Inferior parietal cortex (tissue), 1 donor: Measurements from ENCODE around the gene WDR87.
"Not testable (repeated sequence)": the region's sequence is repeated elsewhere in the genome, so short reads cannot be mapped to it uniquely, and the experiment has no call there.

Experiments
- DNase-seq: peaks from one replicate; pipeline ENCODE4 v3.0.0-alpha.2; 2016; ENCODE audit errors: extremely low spot score

Gene WDR87

DNA sequence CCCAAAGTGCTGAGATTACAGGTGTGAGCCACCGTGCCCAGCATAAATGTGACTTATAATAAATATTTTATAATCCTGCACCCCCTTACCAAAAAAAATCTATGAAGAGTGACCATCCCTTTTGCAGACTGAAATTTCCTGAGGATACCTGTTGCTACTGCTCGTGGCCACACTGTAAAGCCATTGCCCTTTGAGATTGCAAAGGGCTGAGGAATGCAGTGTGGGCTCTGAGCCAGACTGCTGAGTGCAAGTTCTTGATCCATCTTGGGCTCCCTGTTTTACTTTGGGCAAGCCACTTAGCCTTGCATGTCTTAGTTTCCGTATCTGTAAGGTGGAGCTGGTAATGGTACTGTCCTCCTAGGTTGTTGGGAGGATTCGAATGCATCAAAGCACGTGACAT is 24.0 kb upstream of the WDR87 start:
- no peak for DNase-seq

- no peak for DNase-seq
Measured at GRCh38 chr19:37929355-37929923, 23.0 kb upstream of the WDR87 start.

DNA sequence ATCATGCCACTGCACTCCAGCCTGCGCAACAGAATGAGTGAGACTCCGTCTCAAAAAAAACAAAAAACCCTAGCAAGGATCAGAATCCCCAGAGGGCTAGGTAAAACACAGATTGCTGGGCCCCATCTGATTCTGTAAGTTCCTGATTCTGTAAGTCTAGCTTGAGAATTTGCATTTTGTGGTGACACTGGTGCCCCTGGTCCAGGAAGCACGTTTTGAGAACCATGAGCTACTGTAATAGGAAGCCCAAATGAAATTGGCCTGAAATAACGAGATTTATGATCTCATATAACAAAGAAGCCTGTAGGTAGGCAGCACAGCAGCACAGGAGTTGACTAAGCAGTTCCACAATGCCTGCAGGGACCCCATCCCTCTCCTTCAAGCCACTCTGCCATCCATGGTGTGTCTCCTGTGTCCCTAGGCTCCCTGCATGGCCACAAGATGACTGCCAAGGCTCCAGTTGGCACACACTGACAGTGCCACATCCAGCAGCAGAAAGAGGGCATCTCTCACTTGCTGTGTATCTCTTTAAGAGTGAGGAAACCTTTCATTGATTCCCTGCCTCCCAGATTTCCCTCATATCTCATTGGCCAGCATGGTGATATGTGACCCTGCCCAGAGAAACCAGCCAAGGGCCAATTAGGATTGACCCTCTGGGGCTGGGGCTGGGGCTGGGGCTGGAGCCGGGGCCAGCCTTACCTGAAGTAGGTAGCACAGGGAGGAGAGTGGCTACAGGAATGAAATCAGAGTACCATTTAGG is 22.3 kb upstream of the WDR87 start:
- DNase-seq: no peak

DNA sequence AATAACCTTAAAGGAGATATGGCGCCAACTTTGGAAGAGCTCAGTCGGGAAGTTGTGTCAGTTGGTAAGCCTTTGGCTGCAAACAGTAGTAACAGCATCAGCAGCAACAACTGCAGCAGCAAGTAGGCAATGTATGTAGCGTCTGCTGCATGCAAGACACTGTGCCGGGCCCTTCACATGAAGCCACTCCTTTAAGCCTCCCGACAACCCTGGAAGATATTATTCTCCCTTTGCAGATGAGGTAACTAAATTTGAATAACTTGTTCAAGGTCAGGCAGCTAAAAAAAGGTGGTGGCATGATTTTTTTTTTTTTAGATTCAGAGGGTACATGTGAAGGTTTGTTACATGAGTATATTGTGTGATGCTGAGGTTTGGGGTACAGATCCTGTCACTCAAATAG is 20.3 kb upstream of the WDR87 start:
- no peak for DNase-seq

DNA sequence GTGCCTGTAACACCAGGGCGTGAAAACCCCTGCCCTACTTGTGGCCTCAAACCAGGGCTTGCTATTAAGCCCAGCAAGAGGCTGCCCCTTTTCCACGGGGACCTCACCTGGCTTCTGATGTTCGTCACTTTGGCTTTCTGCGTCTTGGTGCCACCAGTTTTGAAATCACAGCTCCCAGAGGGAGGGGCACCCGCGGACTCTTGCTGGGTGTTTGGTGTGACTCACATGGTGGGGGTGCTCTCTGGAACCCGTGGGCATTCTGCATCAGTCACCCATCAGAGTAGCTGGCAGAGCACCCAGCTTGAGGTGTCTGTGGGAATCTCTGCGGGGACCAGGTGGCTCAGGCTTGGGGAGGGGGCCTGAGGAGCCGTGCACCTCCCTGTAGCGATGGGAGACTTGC is 19.9 kb upstream of the WDR87 start:
- DNase-seq: no peak

DNA sequence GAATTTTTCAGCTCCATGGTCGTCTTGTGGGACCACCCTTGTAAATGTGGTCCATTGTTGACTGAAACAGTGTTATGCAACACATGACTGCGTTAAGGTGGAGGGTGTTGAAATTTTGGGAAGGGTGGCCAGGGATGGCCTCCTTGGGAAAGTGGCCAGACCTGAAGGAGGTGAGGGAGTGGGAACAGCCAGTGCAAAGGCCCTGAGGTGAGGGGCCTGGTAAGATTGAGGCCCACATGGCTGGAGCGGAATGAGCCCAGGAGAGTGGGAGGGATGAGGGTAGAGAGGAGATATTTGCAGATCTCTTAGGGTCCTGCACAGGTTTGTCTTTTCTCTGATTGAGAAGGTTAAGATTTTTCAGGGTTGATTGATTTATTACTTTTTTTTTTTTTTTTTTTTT is 18.8 kb upstream of the WDR87 start:
- no peak for DNase-seq

DNA sequence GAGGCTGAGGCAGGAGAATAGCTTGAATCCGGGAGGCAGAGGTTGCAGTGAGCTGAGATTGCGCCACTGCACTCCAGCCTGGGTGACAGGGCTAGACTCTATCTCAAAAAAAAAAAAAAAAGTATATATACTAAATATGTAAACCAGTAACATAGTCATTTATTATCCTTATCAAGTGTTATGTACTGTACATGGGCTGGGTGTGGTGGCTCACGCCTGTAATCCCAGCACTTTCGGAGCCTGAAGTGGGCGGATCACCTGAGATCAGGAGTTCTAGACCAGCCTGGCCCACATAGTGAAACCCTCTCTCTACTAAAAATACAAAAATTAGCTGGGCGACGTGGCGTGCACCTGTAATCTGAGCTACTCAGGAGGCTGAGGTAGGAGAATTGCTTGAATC is 18.2 kb upstream of the WDR87 start:
- DNase-seq: not testable (repeated sequence)

- no peak for DNase-seq
Measured at GRCh38 chr19:37920591-37921450, 14.4 kb upstream of the WDR87 start.

DNA sequence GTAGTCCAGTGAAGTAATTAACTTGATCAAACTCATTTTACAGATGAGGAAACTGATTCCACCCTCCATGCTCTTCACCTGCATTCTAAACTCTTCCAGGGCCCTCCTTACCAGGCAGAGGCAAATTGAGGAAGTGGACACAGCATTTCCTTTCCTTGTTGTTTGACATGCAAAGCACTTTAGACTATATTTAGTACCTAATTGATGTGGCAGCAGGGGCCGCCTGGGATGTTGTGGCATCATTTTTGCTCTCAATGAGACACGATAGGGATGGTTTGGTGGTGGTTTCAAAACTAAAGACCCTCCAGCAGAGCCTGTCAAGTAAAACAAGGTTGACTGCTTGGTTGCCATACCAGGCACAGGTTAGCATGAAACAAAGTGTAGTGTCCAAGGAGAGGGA is 8.5 kb upstream of the WDR87 start:
- DNase-seq: no peak

GRCh38 chr19:37909661-37910199 is 3.3 kb upstream of the WDR87 start:
- no peak for DNase-seq

DNA sequence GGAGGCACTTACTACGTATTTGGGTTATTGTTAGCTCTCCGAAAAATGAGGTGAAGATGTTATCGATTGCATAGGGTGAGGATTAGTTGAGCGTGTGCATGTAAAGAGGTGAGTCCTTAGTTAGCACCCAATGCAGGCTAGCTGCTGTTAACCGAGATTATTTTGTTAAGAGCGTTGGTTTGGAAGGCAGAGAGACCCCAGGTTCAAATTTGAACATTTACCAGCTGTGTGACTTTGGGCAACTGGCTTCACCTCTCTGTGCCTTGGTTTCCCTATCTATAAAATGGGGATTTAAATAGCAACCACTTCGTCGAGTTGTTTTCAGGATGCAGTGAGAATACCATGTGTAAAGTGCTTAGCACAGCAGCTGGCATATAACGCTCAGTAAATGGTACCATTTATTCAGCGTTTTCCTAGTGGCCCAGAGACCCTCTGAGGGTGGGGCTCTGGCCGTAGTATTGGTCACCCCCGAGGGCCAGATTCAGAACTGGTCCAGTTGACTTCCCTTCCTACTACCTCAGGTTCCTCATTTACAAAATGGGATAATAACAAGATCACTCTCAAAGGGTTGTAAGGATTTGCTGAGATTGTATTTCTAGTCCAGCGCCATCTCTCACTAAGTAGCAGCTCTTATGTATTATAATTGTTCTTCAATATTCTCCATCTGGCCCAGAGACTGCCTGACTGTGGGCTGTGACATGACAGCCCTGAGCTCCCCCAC is 1.5 kb upstream of the WDR87 start:
- DNase-seq: peak; percentile 23

- peak; percentile 97 for DNase-seq
Measured at GRCh38 chr19:37906869-37907734, 708 bp upstream of the WDR87 start, which contains the start of gene SIPA1L3. Gene SIPA1L3, plus strand, starts transcription at chr19:37907208. Its CDS starts 174,358 bp downstream, at chr19:38081566.

GRCh38 chr19:37903096-37903495 is 3.3 kb downstream of the WDR87 start:
- no peak for DNase-seq

DNA sequence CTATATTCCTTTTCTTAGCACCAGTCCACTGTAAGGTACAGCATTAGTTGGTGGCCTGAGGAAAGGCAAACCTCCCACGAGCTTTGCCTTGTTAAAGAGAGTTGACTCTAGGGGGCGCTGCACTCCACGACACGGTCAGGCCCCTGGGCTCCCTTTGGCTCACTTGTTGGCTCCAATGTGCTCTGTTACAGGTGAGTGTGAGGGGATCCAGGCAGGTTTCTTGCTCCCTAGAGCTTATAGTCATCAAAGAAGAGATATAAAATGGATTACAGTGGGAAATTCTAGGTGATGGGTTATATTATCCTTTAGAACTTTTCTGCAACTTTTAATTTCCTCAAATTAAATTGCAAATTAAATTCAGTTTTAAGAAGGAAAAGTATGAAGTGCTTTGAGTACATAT is 3.7 kb downstream of the WDR87 start:
- peak; percentile 91 for DNase-seq

DNA sequence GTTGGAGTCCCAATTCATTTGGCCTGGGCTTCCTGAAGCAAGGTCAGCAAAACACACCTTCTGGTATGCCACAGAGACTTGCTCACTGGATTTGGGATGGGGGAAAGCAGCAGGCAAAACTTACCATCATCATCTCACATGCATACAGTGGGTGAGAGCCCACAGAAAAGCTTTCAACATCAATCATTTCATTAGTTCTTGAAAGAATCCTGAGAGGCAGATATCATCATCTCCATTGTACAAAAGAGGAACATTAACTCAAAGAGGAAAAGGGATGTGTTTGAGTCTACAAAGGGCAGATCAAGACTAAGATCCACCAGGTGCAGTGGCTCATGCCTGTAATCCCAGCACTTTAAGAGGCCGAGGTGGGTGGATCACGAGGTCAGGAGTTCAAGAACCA is 6.4 kb downstream of the WDR87 start:
- DNase-seq: no peak

DNA sequence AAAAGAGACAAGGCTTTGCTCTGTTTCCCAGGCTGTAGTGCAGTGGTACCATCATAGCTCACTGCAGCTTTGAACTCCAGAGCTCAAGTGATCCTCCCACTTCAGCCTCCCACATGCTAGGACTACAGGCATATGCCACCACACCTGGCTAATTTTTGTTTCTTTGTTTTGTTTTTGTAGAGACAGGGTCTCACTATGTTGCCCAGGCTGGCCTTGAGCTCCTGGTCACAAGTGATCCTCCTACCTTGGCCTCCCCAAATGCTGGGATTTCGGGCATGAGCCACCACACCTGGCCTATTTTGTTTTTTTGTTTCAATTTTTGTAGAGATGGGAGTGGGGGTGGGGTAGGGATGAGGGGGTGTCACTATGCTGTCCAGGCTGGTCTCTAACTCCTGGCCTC is 6.9 kb downstream of the WDR87 start:
- no peak for DNase-seq

DNA sequence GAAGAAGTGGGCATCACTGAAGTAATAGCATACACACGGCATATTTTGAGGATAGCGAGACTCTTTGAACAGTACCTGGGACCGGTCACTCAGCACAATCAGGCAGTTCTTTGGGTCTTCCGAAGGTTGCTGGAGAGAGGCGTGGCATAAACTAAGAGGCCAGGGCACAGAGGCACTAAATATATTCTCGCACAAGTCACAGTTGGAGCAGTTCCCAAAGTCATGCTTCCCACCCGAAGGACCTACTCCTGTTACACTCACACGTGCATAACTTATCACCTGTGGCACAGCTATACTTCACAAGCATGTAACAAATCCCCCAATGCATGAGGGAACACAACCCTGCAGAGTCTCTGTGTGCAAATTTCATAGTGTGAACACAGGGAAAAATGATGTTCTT is 10.2 kb downstream of the WDR87 start:
- DNase-seq: no peak

GRCh38 chr19:37893845-37894575 is 12.4 kb downstream of the WDR87 start:
- DNase-seq: no peak

GRCh38 chr19:37886571-37886970 is 19.8 kb downstream of the WDR87 start:
- no peak for DNase-seq

DNA sequence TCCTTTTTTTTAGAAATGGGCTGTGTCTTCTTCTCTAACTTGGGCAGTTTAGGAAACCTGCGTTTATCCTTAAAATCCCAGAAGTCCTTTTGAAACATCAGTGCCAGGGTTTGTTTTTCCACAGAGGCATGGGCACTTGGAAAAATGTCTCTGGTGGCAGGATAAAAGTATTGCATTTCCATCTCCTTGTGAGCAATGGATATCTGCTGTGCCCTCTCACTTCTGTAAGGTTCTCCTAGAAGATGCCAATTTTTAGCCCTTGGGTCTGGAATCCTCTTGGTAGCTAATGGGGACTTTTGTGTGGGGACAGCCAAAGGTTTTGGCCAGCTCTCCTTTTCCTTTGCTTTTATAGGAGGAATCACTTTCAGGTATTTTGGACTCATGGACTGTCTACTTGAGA is 21.0 kb downstream of the WDR87 start:
- no peak for DNase-seq
